Adrenal gland (tissue), 12 donors: ENCODE measurements around the gene KCNAB1. TPM values are rescaled to one million over a fixed set of nuclear protein-coding genes. Genes with fewer than 3 reads are reported as not detected.

Source experiments
- DNase-seq, 7 donors: peaks; one replicate each; pipeline ENCODE4 v3.0.0-alpha.2; 2019 to 2020
- H3K27ac ChIP-seq, 5 donors: fragments of 200-600 bp; sonication (generic) in 4 of 5; 1 replicate in 3 of 5; 2 replicates in 2 of 5; pipeline versions ENCODE4 v1.5.1 to v1.8.0; 2016 to 2020; ENCODE audit warnings: mild to moderate bottlenecking in 1 of 5
- H3K27me3 ChIP-seq: fragments of 200-600 bp; 2 replicates; pipeline ENCODE4 v1.8.0; 2021
- H3K36me3 ChIP-seq, 2 donors: fragments of 200-600 bp; replicated peaks in 1 of 2; 1 replicate in 1 of 2; 2 replicates in 1 of 2; pipeline versions ENCODE4 v1.5.1 to v1.8.0; 2018 to 2022
- H3K4me1 ChIP-seq, 2 donors: fragments of 200-600 bp; replicated peaks in 1 of 2; 1 replicate in 1 of 2; 2 replicates in 1 of 2; pipeline versions ENCODE4 v1.5.1 to v1.8.0; 2018 to 2021
- H3K4me3 ChIP-seq, 4 donors: fragments of 200-600 bp; sonication (generic) in 3 of 4; one replicate each; pipeline ENCODE4 v1.5.1; 2016 to 2018
- H3K9me3 ChIP-seq, 3 donors: fragments of 200-600 bp; sonication (generic) in 1 of 3; replicated peaks in 1 of 3; 1 replicate in 2 of 3; 2 replicates in 1 of 3; pipeline versions ENCODE4 v1.5.1 to v1.8.0; 2016 to 2021
- CTCF ChIP-seq, 6 experiments: fragments of 450-650 bp in 4 of 6; fragments of 200-600 bp in 2 of 6; sonication (generic) in 1 of 6; IDR thresholded peaks; 1 replicate in 5 of 6; 2 replicates in 1 of 6; pipeline versions ENCODE4 v1.5.1 to v1.8.0; 2016 to 2021; ENCODE audit warnings: antibody characterized with exemption in 6 of 6, mild to moderate bottlenecking in 2 of 6, moderate library complexity in 1 of 6
- POLR2A ChIP-seq, 2 donors: fragments of 450-650 bp; IDR thresholded peaks; one replicate each; pipeline ENCODE4 v1.6.1; 2017; ENCODE audit warnings: antibody characterized with exemption in 2 of 2, mild to moderate bottlenecking in 2 of 2, moderate library complexity in 1 of 2
- WGBS, 4 donors: extraction: QIAGEN DNeasy Blood & Tissue Kit in 2 of 4; methylation state at CpG; one replicate each; pipeline versions ENCODE4 v1.1.5 to v1.1.7; 2013 to 2017; 5-methylcytosine and 5-hydroxymethylcytosine counted together
- intact Hi-C, 2 donors: fragments of 100-400 bp; cut with DNase I; formaldehyde crosslinking; loops; one replicate each; pipeline versions ENCODE4 v1.14.1 to v1.15.0; 2022 to 2023
- polyA plus RNA-seq, 3 donors: library from polyadenylated mRNA; stranded (reverse); fragments of 200-250 nt in 2 of 3; fragments of 350-450 nt in 1 of 3; fragmentation: Illumina TruSeq in 1 of 3; extraction: RNeasy Lipid Tissue Mini Kit (QIAGEN cat#74804) in 1 of 3; gene quantifications; one replicate each; pipeline ENCODE4 v1.2.3, GENCODE V29; 2013 to 2014
- total RNA-seq, 9 donors: library from RNA; depleted of rRNA in 4 of 9; stranded (reverse); fragments of >200 nt in 4 of 9; fragments of 120-200 nt in 1 of 9; fragmentation: NEBNext Ultra II Directional in 1 of 9; extraction: Animal tissue kit (Norgen Biotek cat#: 25700) in 1 of 9; gene quantifications; one replicate each; pipeline versions ENCODE4 v1.1.0 to v1.2.4, GENCODE V29; 2013 to 2023
- donor health status: healthy with polysubstance abuse.
- donor health status: Bipolar disorder and iron deficiency.
- donor health status: DM: yes; HTN: yes; CAD: no.
- donor health status: DM: no; HTN: no; CAD: no.
- donor health status: DM: no; HTN: no; CAD: no.
- donor health status: DM: yes; HTN: yes; CAD: no.

The KCNAB1 gene
- total and polyA plus RNA-seq, 12 donors, result 0.36 to 5.0 (median 1.5) TPM

GRCh38 chr3:156581033-156581432, 460.7 kb downstream of the KCNAB1 start:
- Histone ChIP-seq H3K27me3 (no peaks in the 10 kb centered on the region), H3K36me3 (no peaks in the 10 kb centered on the region), H3K4me3 (no peak overlapping the region), H3K4me1 (no peaks in the 10 kb centered on the region), H3K27ac (no peak overlapping the region), H3K9me3 (no peaks in the 10 kb centered on the region)
- TF ChIP-seq CTCF (IDR thresholded peaks at IDR 0.05) (no peak), POLR2A (IDR thresholded peaks at IDR 0.05) (no peak)
- 86 to 91% (median 88%) methylated on average over 4 of the region's 4 CpGs for WGBS, 4 donors
- no peak for DNase-seq
- intact Hi-C loops, result no loop called here

- no peak overlapping the region for H3K27ac ChIP-seq
- no peaks in the 10 kb centered on the region for H3K27me3 ChIP-seq
- TF ChIP-seq POLR2A (IDR thresholded peaks at IDR 0.05) (no peak), CTCF (IDR thresholded peaks at IDR 0.05) (no peak)
- DNase-seq, result no peak
- H3K9me3 ChIP-seq, result no peaks in the 10 kb centered on the region
- H3K4me3 ChIP-seq, result no peak overlapping the region
- intact Hi-C loops, result no loop called here
- H3K4me1 ChIP-seq, result peaks cover 0 to 6% of the 10 kb centered on the region in 2 donors
- H3K36me3 ChIP-seq, result no peaks in the 10 kb centered on the region
Observed at GRCh38 chr3:156581954-156582353, 461.6 kb downstream of the KCNAB1 start.

- Histone ChIP-seq H3K27ac (no peak overlapping the region), H3K9me3 (no peaks in the 10 kb centered on the region), H3K4me1 (peaks cover 0 to 6% of the 10 kb centered on the region in 2 donors), H3K36me3 (no peaks in the 10 kb centered on the region), H3K4me3 (no peak overlapping the region), H3K27me3 (no peaks in the 10 kb centered on the region)
- intact Hi-C loops, result no loop called here
- WGBS, 4 donors, result 78 to 89% (median 82%) methylated on average over 3 to 4 of the region's 4 CpGs
- no peak for TF ChIP-seq CTCF (IDR thresholded peaks at IDR 0.05)
- no peak for TF ChIP-seq POLR2A (IDR thresholded peaks at IDR 0.05)
- no peak for DNase-seq
Observed at GRCh38 chr3:156582532-156583183, 462.3 kb downstream of the KCNAB1 start.

- H3K27me3 ChIP-seq, result no peaks in the 10 kb centered on the region
- TF ChIP-seq CTCF (IDR thresholded peaks at IDR 0.05), result no peak
- no peak for TF ChIP-seq POLR2A (IDR thresholded peaks at IDR 0.05)
- no peak overlapping the region for H3K27ac ChIP-seq
- no peak overlapping the region for H3K4me3 ChIP-seq
- no peaks in the 10 kb centered on the region for H3K36me3 ChIP-seq
- H3K9me3 ChIP-seq, result no peaks in the 10 kb centered on the region
- H3K4me1 ChIP-seq, result peaks cover 0 to 6% of the 10 kb centered on the region in 2 donors
- no peak for DNase-seq
- intact Hi-C loops, result no loop called here
Observed at GRCh38 chr3:156583469-156583868, 463.1 kb downstream of the KCNAB1 start.
